GM12878 (cell line): ENCODE data around the gene CAMKK2. TPM values are rescaled to one million over a fixed set of nuclear protein-coding genes. Genes with fewer than 3 reads are reported as not detected.

Source experiments
- ATAC-seq: fragments of 200-7000 bp; cut with Tn5 transposase; 3 replicates; pipeline ENCODE4 v1.9.1; 2020; ENCODE audit warnings: mild to moderate bottlenecking, moderate library complexity
- BruUV-seq: library from RNA; stranded (reverse); fragments of 400-500 nt; replicated peaks from 2 replicates; lab custom pipeline; 2021; lab: Mats Ljungman, UMichigan
- CTCF ChIA-PET: fragments of 300-600 bp; sonication (Branson Sonifier 250); formaldehyde crosslinking; extraction: SDS; loops from one replicate; lab custom pipeline; 2021; ENCODE audit warnings: inconsistent platforms; lab: Yijun Ruan, JAX
- POLR2A ChIA-PET: fragments of 350-600 bp; formaldehyde crosslinking; extraction: SDS; loops from one replicate; lab custom pipeline; 2021; ENCODE audit warnings: inconsistent platforms; lab: Charles Lee
- RAD21 ChIA-PET: fragments of 300-600 bp; sonication (Branson Sonifier 250); formaldehyde crosslinking; loops from one replicate; lab custom pipeline; 2023; ENCODE audit warnings: antibody characterized with exemption; ENCODE audit not compliant: unreplicated experiment; lab: Charles Lee
- SMC1A ChIA-PET: fragments of 300-600 bp; sonication (Branson Sonifier 250); formaldehyde crosslinking; loops from one replicate; lab custom pipeline; 2023; ENCODE audit not compliant: unreplicated experiment, uncharacterized antibody; lab: Charles Lee
- DNase-seq: peaks from one replicate; pipeline ENCODE4 v3.0.0-alpha.2; 2011; ENCODE audit warnings: low read depth, low spot score
- FAIRE-seq: peaks from 3 replicates; lab custom pipeline; 2011; peaks lifted over from hg19 to GRCh38; lab: Jason Lieb, UNC
- H2AFZ ChIP-seq: 2 replicates; pipeline ENCODE4 v1.6.0; 2011; ENCODE audit warnings: low read depth, low read length, control low read depth; ENCODE audit not compliant: control insufficient read depth
- H3K27ac ChIP-seq: 2 replicates; pipeline ENCODE4 v1.5.1; 2011; ENCODE audit warnings: control low read depth; ENCODE audit not compliant: control insufficient read depth, insufficient read depth
- H3K27me3 ChIP-seq, 2 experiments: replicated peaks in 1 of 2; 2 replicates each; pipeline versions ENCODE4 v1.6.0 to v1.6.1; 2011; ENCODE audit warnings: low read length in 1 of 2; ENCODE audit not compliant: control insufficient read depth in 2 of 2, insufficient read depth in 2 of 2
- H3K36me3 ChIP-seq, 2 experiments: 2 replicates each; pipeline ENCODE4 v1.5.1; 2011; ENCODE audit warnings: low read length in 1 of 2; ENCODE audit not compliant: control insufficient read depth in 2 of 2, insufficient read depth in 2 of 2
- H3K4me1 ChIP-seq: 2 replicates; pipeline ENCODE4 v1.6.1; 2011; ENCODE audit warnings: mild to moderate bottlenecking, low read length, moderate library complexity, mixed read lengths; ENCODE audit not compliant: control insufficient read depth, insufficient read depth
- H3K4me2 ChIP-seq: 2 replicates; pipeline ENCODE4 v1.6.0; 2011; ENCODE audit warnings: control low read depth; ENCODE audit not compliant: control insufficient read depth, insufficient read depth
- H3K4me3 ChIP-seq: fragments of 200-600 bp; sonication (generic); 2 replicates; pipeline ENCODE4 v1.5.1; 2016
- H3K79me2 ChIP-seq: 2 replicates; pipeline ENCODE4 v1.6.0; 2011; ENCODE audit warnings: low read length; ENCODE audit not compliant: control insufficient read depth, insufficient read depth
- H3K9ac ChIP-seq: 2 replicates; pipeline ENCODE4 v1.8.0; 2011; ENCODE audit warnings: low read length, control low read depth, mixed read lengths; ENCODE audit not compliant: control insufficient read depth, insufficient read depth
- H3K9me3 ChIP-seq: replicated peaks from 3 replicates; pipeline ENCODE4 v1.5.1; 2011; ENCODE audit warnings: mild to moderate bottlenecking, low read length; ENCODE audit not compliant: control insufficient read depth, insufficient read depth
- H4K20me1 ChIP-seq: 2 replicates; pipeline ENCODE4 v1.6.0; 2011; ENCODE audit not compliant: control insufficient read depth, insufficient read depth
- ASH2L ChIP-seq: fragments of 300-600, 200-600 bp; sonication (generic); IDR thresholded peaks from 2 replicates; pipeline ENCODE4 v1.6.1; 2017; ENCODE audit warnings: low read depth, mild to moderate bottlenecking, borderline replicate concordance
- BHLHE40 ChIP-seq, 2 experiments: fragments of 450-650 bp in 1 of 2; IDR thresholded peaks; 2 replicates each; pipeline ENCODE4 v1.6.1; 2011 to 2017; ENCODE audit warnings: low read depth in 2 of 2, borderline replicate concordance in 1 of 2, improper control_type of control experiment in 1 of 2, low read length in 1 of 2, mild to moderate bottlenecking in 1 of 2
- EGR1 ChIP-seq, 2 experiments: IDR thresholded peaks; 1 replicate in 1 of 2; 2 replicates in 1 of 2; pipeline ENCODE4 v1.6.1; 2011 to 2012; ENCODE audit warnings: low read depth in 2 of 2, low read length in 2 of 2, borderline replicate concordance in 1 of 2, mild to moderate bottlenecking in 1 of 2, moderate library complexity in 1 of 2
- MTA3 ChIP-seq: IDR thresholded peaks from 2 replicates; pipeline ENCODE4 v1.6.1; 2012; ENCODE audit warnings: low read length, inconsistent platforms, borderline replicate concordance
- POLR2AphosphoS2 ChIP-seq: IDR thresholded peaks from 2 replicates; pipeline ENCODE4 v1.6.1; 2011; ENCODE audit warnings: low read depth, mild to moderate bottlenecking, low read length, improper control_type of control experiment, moderate library complexity
- RUNX3 ChIP-seq: IDR thresholded peaks from 2 replicates; pipeline ENCODE4 v1.6.1; 2012; ENCODE audit warnings: low read length, inconsistent platforms
- SMARCA5 ChIP-seq: fragments of 450-650 bp; IDR thresholded peaks from 2 replicates; pipeline ENCODE4 v1.6.1; 2017; ENCODE audit warnings: mild to moderate bottlenecking
- TBL1XR1 ChIP-seq: IDR thresholded peaks from 2 replicates; pipeline ENCODE4 v1.6.1; 2012; ENCODE audit warnings: low read depth, low read length, improper control_type of control experiment
- WGBS: methylation state at CpG from one replicate; pipeline ENCODE4 v1.1.6; 2016; ENCODE audit warnings: low lambda C conversion rate; ENCODE audit not compliant: insufficient replicate concordance, insufficient coverage; ENCODE audit errors: missing lambda C conversion rate; 5-methylcytosine and 5-hydroxymethylcytosine counted together
- in situ Hi-C: fragments of 300-500 bp; cut with MboI; formaldehyde crosslinking; loops from 9 replicates; pipeline ENCODE4 v1.14.3; 2018; ENCODE audit warnings: mixed read lengths
- intact Hi-C: fragments of 100-400 bp; cut with micrococcal nuclease; formaldehyde crosslinking; loops from one replicate; pipeline ENCODE4 v1.14.2; 2022; ENCODE audit not compliant: unreplicated experiment
- polyA plus RNA-seq, 11 experiments: library from polyadenylated mRNA; depleted of rRNA in 4 of 11; unstranded in 6 of 11; stranded (reverse) in 5 of 11; fragments of >200 nt; fragmentation: Nextera tagmentation in 4 of 11; fragmentation: Illumina TruSeq in 1 of 11; extraction: Ambion mirVana in 4 of 11; extraction: Trizol in 1 of 11; gene quantifications; 1 replicate in 1 of 11; 2 replicates in 10 of 11; pipeline versions ENCODE4 v1.2.1 to v1.2.3, GENCODE V29; 2011 to 2016; ENCODE audit warnings: inconsistent platforms in 2 of 11, missing spikeins in 2 of 11, low read depth in 1 of 11
- total RNA-seq, 4 experiments: library from RNA; depleted of rRNA in 3 of 4; stranded (reverse); fragments of >200 nt in 3 of 4; fragmentation: Illumina TruSeq in 1 of 4; extraction: Trizol in 1 of 4; gene quantifications; 2 replicates each; pipeline versions ENCODE4 v1.2.1 to v1.2.3, GENCODE V29; 2013 to 2021
- TF ChIP-seq, protein P1 (sequence below): fragments of 450-650 bp; IDR thresholded peaks from 2 replicates; pipeline ENCODE4 v1.6.1; 2018; ENCODE audit warnings: mild to moderate bottlenecking, low read depth, moderate library complexity; ENCODE audit not compliant: partially characterized antibody
- TF ChIP-seq, protein P2 (sequence below): fragments of 450-650 bp; IDR thresholded peaks from 2 replicates; pipeline ENCODE4 v1.6.1; 2018; ENCODE audit warnings: borderline replicate concordance, mild to moderate bottlenecking; ENCODE audit not compliant: partially characterized antibody
- TF ChIP-seq, protein P3 (sequence below): fragments of 450-650 bp; IDR thresholded peaks from 2 replicates; pipeline ENCODE4 v1.6.1; 2016; ENCODE audit warnings: mild to moderate bottlenecking, moderate library complexity, borderline replicate concordance
- TF ChIP-seq, protein P4 (sequence below): fragments of 450-650 bp; IDR thresholded peaks from 2 replicates; pipeline ENCODE4 v1.6.1; 2016; ENCODE audit warnings: mild to moderate bottlenecking

Gene CAMKK2
- total and polyA plus RNA-seq, 10 of the 15 experiments (the other 5 are each of a cell fraction or from before 2014, with no cell fraction given) = 5.2 to 40.6 (median 26.6) TPM

DNA sequence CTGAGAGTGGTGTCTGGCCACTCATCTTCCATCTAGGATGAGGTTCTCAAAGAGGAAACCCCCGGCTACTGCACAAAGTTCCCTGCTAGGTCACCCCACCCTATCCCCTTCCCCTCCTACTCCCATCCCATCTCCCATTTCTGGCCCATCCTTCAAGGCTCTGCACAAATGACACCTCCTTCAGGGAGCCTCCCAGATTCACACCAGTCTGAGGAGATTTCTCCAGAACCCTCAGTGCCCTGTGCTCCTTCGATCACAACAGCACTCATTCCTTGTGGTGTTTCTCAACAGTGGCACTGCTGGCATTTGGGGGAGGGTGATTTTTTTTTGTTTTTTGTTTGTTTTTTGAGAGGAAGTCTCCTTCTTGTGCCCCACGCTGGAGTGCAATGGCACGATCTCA lies 2.9 kb downstream of the CAMKK2 start:
- Histone ChIP-seq H3K27ac (no peak overlapping the region), H3K4me1 (peaks cover 16% of the 10 kb centered on the region), H4K20me1 (no peaks in the 10 kb centered on the region; the same call in 1 of the 2 replicates), H3K79me2 (peaks cover 38% of the 10 kb centered on the region), H3K9ac (peak overlapping the region; percentile 16; the same call in 1 of the 2 replicates), H3K4me3 (no peak overlapping the region), H3K36me3 (peaks cover 0 to 8% of the 10 kb centered on the region in 2 experiments; a peak in 1 of 4 replicates), H3K9me3 (no peaks in the 10 kb centered on the region), H2AFZ (no peak overlapping the region), H3K4me2 (peak overlapping the region; percentile 25; the same call in 1 of the 2 replicates), H3K27me3 (no peaks in the 10 kb centered on the region)
- ChIA-PET CTCF (interaction anchor here (0.7 kb wide), 1 partner anchor 8 kb away, joined by 3 read pairs; no protein-coding TSS in a partner anchor), SMC1A (interaction anchor here (1.1 to 2.7 kb wide), 2 partner anchors 22 to 35 kb away, joined by 3 to 20 read pairs; no protein-coding TSS in a partner anchor), POLR2A (no interaction called here), RAD21 (interaction anchor here (1.3 to 2.8 kb wide), 2 partner anchors 8 to 34 kb away, joined by 3 to 15 read pairs; no protein-coding TSS in a partner anchor)
- BruUV-seq = no TSS peak
- intact Hi-C loops = no loop called here
- in situ Hi-C loops = no loop called here
- FAIRE-seq = no peak
- no peak for ATAC-seq
- 98% methylated on average over 4 of the region's 4 CpGs for WGBS
- no peak for DNase-seq
- TF ChIP-seq, protein P1, sequence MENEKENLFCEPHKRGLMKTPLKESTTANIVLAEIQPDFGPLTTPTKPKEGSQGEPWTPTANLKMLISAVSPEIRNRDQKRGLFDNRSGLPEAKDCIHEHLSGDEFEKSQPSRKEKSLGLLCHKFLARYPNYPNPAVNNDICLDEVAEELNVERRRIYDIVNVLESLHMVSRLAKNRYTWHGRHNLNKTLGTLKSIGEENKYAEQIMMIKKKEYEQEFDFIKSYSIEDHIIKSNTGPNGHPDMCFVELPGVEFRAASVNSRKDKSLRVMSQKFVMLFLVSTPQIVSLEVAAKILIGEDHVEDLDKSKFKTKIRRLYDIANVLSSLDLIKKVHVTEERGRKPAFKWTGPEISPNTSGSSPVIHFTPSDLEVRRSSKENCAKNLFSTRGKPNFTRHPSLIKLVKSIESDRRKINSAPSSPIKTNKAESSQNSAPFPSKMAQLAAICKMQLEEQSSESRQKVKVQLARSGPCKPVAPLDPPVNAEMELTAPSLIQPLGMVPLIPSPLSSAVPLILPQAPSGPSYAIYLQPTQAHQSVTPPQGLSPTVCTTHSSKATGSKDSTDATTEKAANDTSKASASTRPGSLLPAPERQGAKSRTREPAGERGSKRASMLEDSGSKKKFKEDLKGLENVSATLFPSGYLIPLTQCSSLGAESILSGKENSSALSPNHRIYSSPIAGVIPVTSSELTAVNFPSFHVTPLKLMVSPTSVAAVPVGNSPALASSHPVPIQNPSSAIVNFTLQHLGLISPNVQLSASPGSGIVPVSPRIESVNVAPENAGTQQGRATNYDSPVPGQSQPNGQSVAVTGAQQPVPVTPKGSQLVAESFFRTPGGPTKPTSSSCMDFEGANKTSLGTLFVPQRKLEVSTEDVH = no peak
- TF ChIP-seq MTA3 (no peak), ASH2L (no peak), EGR1 (IDR thresholded peaks at IDR 0.05; ENCODE audit: borderline replicate concordance in 1 of 2, low read depth in 2 of 2, low read length in 2 of 2) (no peak), POLR2AphosphoS2 (no peak), BHLHE40 (IDR thresholded peaks at IDR 0.05; ENCODE audit: borderline replicate concordance in 1 of 2, low read depth in 2 of 2, low read length in 1 of 2) (no peak), TBL1XR1 (no peak), RUNX3 (no peak), SMARCA5 (0 out of 2 replicates have a peak, but pooled peaks have one; percentile 34)
- TF ChIP-seq, protein P2, sequence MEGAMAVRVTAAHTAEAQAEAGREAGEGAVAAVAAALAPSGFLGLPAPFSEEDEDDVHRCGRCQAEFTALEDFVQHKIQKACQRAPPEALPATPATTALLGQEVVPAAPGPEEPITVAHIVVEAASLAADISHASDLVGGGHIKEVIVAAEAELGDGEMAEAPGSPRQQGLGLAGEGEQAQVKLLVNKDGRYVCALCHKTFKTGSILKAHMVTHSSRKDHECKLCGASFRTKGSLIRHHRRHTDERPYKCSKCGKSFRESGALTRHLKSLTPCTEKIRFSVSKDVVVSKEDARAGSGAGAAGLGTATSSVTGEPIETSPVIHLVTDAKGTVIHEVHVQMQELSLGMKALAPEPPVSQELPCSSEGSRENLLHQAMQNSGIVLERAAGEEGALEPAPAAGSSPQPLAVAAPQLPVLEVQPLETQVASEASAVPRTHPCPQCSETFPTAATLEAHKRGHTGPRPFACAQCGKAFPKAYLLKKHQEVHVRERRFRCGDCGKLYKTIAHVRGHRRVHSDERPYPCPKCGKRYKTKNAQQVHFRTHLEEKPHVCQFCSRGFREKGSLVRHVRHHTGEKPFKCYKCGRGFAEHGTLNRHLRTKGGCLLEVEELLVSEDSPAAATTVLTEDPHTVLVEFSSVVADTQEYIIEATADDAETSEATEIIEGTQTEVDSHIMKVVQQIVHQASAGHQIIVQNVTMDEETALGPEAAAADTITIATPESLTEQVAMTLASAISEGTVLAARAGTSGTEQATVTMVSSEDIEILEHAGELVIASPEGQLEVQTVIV = no peak
- TF ChIP-seq, protein P3, sequence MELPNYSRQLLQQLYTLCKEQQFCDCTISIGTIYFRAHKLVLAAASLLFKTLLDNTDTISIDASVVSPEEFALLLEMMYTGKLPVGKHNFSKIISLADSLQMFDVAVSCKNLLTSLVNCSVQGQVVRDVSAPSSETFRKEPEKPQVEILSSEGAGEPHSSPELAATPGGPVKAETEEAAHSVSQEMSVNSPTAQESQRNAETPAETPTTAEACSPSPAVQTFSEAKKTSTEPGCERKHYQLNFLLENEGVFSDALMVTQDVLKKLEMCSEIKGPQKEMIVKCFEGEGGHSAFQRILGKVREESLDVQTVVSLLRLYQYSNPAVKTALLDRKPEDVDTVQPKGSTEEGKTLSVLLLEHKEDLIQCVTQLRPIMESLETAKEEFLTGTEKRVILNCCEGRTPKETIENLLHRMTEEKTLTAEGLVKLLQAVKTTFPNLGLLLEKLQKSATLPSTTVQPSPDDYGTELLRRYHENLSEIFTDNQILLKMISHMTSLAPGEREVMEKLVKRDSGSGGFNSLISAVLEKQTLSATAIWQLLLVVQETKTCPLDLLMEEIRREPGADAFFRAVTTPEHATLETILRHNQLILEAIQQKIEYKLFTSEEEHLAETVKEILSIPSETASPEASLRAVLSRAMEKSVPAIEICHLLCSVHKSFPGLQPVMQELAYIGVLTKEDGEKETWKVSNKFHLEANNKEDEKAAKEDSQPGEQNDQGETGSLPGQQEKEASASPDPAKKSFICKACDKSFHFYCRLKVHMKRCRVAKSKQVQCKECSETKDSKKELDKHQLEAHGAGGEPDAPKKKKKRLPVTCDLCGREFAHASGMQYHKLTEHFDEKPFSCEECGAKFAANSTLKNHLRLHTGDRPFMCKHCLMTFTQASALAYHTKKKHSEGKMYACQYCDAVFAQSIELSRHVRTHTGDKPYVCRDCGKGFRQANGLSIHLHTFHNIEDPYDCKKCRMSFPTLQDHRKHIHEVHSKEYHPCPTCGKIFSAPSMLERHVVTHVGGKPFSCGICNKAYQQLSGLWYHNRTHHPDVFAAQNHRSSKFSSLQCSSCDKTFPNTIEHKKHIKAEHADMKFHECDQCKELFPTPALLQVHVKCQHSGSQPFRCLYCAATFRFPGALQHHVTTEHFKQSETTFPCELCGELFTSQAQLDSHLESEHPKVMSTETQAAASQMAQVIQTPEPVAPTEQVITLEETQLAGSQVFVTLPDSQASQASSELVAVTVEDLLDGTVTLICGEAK = no peak
- TF ChIP-seq, protein P4, sequence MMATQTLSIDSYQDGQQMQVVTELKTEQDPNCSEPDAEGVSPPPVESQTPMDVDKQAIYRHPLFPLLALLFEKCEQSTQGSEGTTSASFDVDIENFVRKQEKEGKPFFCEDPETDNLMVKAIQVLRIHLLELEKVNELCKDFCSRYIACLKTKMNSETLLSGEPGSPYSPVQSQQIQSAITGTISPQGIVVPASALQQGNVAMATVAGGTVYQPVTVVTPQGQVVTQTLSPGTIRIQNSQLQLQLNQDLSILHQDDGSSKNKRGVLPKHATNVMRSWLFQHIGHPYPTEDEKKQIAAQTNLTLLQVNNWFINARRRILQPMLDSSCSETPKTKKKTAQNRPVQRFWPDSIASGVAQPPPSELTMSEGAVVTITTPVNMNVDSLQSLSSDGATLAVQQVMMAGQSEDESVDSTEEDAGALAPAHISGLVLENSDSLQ = no peak
